ES-I3 (cell line): ENCODE data around the gene HEATR9.

Experiments
- H3K36me3 ChIP-seq: 2 replicates; pipeline ENCODE4 v1.6.1; 2013; ENCODE audit warnings: mild to moderate bottlenecking, low read length, control low read depth, moderate library complexity; ENCODE audit not compliant: insufficient read depth
- H3K4me1 ChIP-seq: 2 replicates; pipeline ENCODE4 v1.6.1; 2013; ENCODE audit warnings: mild to moderate bottlenecking, control low read depth, low read length; ENCODE audit not compliant: insufficient read depth
- H3K9ac ChIP-seq: 2 replicates; pipeline ENCODE4 v1.6.1; 2013; ENCODE audit warnings: low read depth, mild to moderate bottlenecking, low read length, moderate library complexity
- H3K9me3 ChIP-seq: 2 replicates; pipeline ENCODE4 v1.6.1; 2013; ENCODE audit warnings: mild to moderate bottlenecking, low read length, moderate library complexity; ENCODE audit not compliant: control insufficient read depth, insufficient read depth

HEATR9 gene, protein sequence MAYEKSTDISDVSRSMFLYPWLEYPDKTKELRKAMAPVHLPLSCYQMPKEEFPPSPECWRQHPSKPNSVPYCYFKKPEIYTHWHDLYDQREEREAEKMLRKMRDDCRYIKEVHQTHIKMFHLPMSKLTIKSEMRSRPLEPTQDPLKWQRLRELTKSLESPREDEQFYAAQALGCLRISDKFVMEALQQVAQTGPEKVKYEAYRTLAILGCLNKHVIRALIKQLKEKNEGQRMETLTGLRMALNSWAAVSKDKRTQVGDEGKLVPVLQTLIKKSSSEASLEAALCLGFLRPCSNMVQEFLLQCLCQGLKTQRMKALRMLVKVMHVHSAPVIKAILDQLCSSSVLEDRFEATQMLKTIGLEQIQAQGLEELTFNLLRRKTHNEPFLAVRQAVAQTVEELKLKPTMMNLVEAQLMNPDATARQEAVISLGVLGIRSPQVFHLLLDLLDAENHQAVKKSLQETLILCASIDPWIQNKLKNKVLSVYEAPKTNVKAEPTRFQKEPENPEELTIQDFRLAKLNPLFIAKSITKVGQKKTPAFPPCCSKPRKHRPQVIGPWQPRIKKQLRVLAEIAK

DNA sequence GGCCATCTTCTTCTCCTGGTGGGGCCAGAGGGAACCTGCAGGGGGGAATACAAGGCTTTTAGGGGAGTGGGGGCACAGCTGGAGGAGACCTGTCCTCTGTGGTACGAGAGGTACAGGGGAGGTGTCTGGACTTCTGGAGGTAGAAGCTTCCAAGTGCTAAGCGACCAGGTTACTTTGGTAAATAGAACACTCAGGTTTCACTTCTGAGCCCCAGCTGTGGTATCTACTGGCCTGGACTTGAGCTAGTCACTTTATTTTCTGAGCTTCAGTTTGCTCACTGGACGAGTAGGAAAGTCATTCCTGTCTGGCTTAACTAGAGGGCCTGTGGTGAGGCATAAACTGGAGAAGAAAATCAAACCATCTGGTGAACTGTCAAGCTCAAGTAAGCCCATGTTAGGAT, at the start of gene HEATR9:
Gene HEATR9 (minus strand): TSS at position 155 of the 400 bp plus-strand sequence. CDS start 149 bp downstream, at position 6.
- no peak within 1 kb of the TSS for H3K9ac ChIP-seq
- no peaks in the 10 kb centered on the region for H3K36me3 ChIP-seq
- H3K9me3 ChIP-seq = no peaks in the 10 kb centered on the region
- peaks cover 3% of the 10 kb centered on the region; the same call in 1 of the 2 replicates for H3K4me1 ChIP-seq

DNA sequence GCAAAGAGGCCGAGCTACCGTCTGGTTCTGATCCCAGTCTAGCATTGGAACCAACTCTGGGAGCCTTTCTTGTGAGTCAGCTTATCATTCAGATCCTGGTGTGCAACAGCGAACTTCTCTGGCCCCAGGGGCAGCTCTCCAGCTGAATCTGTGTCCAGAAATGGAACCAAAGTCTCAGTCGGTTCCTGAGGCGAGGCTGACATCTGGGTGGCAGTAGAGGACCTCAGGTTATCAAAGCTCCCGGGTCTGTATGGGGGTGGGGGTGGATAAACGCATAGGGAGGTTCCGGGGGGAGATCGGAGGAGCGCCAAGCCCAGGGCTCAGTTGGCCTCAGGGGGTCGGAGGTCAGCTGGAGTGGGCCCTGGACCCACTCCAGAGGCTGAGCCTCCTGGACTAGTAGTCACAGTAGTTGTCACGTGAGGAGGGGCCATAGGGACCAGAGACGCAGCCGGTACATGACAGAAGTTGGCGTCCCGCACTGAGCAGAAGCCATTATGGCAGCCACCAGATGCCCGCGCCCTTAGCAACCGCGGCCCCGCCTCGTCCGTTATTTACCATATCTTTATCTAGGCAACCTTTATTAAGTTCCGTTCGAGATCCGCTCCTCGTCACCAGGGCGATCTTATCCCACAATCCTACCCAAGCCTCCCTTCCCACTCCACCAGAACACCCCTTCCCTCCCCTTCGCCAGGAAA, 49.0 kb upstream of the HEATR9 start:
- Histone ChIP-seq H3K36me3 (no peaks in the 10 kb centered on the region), H3K9me3 (no peaks in the 10 kb centered on the region; the same call in 1 of the 2 replicates), H3K9ac (no peak overlapping the region)

DNA sequence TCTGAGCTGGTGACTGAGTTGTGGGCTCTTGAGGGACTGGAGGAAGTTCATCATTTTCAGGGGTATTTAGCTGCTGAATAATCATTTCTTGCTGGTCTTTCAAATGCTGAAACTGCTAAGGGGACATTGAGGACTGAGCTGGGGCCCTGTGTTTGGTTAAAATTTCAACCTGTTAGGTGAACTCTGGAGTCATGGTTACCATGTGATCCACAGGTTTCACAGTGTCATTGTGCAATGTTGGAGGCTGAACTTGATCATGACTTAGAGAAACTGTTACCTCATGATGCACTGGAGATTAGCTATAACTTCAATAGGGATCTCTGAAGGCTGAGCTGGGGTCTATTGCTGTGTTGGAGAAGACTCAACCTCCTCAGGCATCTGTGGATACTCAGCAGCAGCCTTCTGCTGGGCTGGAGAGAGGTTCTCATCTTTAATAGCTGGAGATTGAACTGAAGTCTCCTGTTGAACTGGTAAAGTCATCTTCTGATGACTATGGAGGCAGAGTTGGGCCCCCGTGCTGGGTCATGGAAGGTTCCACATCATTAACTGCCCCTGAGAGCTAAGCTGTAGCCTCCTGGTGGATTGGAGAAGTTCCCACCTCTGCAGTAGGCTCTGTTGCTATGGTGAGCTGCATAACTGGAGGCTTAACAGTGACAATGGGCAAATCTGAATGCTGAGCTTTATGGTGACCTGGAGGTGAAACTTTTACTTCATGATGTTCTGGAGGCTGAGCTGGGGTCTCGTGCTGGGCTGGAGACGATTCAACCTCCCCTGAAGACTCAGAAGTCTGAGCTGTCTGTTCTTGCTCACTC, 46.7 kb upstream of the HEATR9 start:
- H3K9me3 ChIP-seq = no peaks in the 10 kb centered on the region; the same call in 1 of the 2 replicates
- H3K9ac ChIP-seq = no peak overlapping the region
- no peaks in the 10 kb centered on the region for H3K4me1 ChIP-seq
- no peaks in the 10 kb centered on the region for H3K36me3 ChIP-seq

More for the DNA sequence above, 49.0 kb upstream of the HEATR9 start:
- H3K4me1 ChIP-seq = no peaks in the 10 kb centered on the region

DNA sequence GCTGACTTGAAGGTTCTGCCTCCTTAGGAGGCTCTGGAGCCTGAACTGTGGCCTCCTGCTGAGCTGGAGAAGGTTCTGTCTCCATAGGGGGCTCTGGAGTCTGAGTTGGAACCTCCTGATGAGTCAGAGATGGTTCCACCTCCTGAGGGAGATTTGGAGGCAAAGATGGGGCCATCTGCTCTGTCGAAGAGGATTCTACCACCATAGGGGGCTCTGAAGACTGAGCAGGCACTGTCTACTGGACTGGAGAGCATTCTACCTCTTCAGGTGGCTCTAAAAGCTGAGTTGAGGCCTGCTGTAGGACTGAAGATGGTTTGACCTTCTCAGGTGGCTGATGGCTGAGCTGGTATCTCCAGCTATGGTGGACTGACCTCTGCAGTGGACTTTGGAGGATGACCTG, 45.7 kb upstream of the HEATR9 start:
- Histone ChIP-seq H3K9ac (no peak overlapping the region), H3K9me3 (peaks cover 2% of the 10 kb centered on the region), H3K36me3 (no peaks in the 10 kb centered on the region), H3K4me1 (no peaks in the 10 kb centered on the region)

DNA sequence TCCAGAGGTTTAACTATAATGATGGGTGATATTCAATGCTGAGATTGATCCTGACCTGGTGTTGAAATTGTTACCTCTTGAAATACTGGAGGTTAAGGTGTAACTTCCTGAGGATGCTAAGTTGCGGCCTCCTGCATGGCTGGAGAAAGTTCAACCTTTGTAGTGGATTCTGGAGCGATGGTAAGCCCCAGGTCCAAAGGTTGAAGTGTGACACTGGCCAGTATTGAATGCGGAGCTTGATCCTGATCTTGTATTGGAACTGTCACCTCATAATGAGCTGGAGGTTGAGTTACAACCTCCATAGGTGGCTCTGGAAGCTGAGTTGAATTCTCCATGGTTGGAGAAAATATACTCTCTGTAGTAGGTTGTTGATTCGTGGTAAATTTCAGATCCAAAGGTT, 44.9 kb upstream of the HEATR9 start:
- no peaks in the 10 kb centered on the region for H3K36me3 ChIP-seq
- no peak overlapping the region for H3K9ac ChIP-seq
- H3K9me3 ChIP-seq = peaks cover 2% of the 10 kb centered on the region
- H3K4me1 ChIP-seq = no peaks in the 10 kb centered on the region

DNA sequence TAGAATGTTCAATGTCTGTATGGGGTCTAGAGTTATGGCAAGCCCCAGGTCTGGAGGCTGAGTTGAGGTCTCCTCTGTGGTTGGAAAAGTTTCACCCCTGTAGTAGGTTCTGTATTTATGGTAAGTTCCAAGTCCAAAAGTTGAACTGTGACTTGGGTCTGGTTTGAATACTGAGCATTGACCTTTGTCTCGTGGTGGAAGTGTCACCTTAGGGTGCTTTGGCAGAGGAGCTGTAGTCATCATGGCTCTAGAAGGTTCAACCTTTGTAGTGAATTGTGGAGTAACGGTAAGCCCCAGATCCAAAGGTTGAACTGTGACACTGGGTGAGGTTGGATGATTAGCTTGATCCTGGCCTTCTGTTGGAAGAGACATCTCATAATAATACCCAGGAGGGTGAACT, 44.3 kb upstream of the HEATR9 start:
- peaks cover 2% of the 10 kb centered on the region for H3K9me3 ChIP-seq
- no peaks in the 10 kb centered on the region for H3K36me3 ChIP-seq
- no peak overlapping the region for H3K9ac ChIP-seq
- H3K4me1 ChIP-seq = no peaks in the 10 kb centered on the region

DNA sequence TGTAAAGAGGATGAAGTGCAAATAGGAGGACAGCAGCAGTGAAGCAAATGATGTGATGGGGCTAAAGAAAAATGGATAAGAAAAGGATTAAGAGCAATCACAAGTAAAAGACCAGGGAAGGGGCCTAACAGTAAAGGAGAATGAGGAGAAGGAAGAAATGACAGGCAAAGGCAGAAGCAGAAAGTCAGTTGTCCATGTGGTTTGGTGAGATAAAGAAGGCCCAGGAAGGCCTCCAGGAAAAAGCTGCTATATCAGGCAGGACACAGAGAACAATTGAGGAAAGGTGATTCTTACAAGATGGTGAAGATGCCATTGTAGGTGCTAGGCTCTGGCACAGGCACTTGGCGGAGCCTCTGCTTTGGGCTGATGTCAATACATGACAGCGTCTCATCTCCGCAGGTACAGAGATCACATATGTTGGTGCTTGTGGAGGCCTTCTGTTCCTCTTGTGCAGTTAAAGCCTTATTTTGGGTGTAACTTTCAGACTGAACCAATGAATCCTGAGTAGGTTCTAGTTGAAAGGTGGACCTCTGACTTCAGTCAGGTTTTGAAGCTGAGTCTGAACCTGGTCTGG, 43.7 kb upstream of the HEATR9 start:
- peaks cover 2% of the 10 kb centered on the region for H3K9me3 ChIP-seq
- H3K4me1 ChIP-seq = no peaks in the 10 kb centered on the region
- no peak overlapping the region for H3K9ac ChIP-seq
- no peaks in the 10 kb centered on the region for H3K36me3 ChIP-seq

DNA sequence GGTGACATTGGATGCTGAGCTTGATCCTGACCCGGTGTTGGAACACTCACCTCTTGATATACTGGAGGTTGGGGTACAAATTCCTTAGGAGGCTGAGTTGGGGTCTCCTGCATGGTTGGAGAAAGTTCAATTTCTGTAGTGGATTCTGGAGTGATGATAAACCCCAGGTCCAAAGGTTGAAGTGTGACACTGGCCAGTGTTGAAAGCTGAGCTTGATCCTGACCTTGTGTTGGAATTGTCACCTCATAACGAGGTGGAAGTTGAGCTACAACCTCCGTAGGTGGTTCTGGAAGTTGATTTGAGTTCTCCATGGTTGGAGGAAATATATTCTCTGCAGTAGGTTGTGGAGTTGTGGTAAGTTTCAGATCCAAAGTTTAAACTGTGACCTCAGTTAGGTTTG, 40.7 kb upstream of the HEATR9 start:
- no peaks in the 10 kb centered on the region for H3K36me3 ChIP-seq
- no peak overlapping the region for H3K9ac ChIP-seq
- no peaks in the 10 kb centered on the region for H3K4me1 ChIP-seq
- H3K9me3 ChIP-seq = peaks cover 2% of the 10 kb centered on the region; the same call in 1 of the 2 replicates

DNA sequence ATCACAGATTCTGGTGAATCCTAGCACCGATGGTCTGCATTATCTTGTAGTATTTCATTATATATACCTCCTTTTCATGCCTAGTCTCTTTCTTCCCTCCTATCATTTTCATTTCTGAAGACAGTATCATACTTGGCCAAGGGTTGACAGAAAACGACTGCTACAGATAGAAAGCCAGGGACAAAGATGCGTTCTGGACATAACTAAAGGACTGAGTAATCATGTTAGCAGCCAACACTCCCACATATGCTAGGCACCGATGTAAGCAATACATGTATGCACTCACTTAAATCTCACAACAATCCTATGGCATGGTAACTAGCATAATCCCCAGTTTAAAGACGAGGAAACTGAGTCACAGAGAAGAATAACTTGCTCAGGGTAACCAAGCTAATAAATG, 39.0 kb upstream of the HEATR9 start:
- H3K36me3 ChIP-seq = no peaks in the 10 kb centered on the region
- H3K9ac ChIP-seq = no peak overlapping the region
- H3K9me3 ChIP-seq = peaks cover 2% of the 10 kb centered on the region; the same call in 1 of the 2 replicates
- H3K4me1 ChIP-seq = no peaks in the 10 kb centered on the region

DNA sequence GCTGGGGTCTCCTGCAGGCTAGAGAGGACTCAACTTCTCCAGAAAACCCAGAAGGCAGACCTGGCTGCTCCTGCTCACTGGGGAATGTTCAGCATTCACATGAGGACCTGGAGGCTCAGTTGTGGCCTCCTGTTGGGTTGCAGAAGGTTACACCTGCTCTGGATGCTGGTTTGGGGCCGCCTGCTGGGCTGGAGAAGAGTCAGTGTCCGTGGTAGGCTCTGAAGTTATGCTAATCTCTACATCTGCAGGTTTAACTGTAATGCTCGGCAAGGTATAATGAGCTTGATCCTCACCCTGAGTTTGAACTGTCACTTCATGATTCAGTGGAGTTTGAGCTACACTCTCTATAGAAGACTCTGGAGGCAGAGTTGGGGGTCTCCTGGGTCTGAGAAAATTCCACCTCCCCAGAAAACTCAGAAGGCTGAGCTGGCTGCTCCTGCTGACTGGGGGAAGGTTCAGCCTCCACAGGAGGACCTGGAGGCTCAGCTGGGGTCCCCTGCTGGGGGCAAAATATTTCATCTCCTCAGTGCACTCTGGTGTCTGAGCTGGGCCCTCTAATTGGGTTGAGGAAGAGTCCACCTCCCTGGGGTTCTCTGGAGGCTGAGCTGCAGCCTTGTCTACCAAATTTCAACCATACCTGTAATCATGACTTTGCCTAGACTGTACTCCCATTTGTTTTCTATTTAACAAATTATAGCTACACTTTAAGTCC, 38.4 kb upstream of the HEATR9 start:
- Histone ChIP-seq H3K9me3 (peaks cover 2% of the 10 kb centered on the region; the same call in 1 of the 2 replicates), H3K4me1 (no peaks in the 10 kb centered on the region), H3K9ac (no peak overlapping the region), H3K36me3 (no peaks in the 10 kb centered on the region)

DNA sequence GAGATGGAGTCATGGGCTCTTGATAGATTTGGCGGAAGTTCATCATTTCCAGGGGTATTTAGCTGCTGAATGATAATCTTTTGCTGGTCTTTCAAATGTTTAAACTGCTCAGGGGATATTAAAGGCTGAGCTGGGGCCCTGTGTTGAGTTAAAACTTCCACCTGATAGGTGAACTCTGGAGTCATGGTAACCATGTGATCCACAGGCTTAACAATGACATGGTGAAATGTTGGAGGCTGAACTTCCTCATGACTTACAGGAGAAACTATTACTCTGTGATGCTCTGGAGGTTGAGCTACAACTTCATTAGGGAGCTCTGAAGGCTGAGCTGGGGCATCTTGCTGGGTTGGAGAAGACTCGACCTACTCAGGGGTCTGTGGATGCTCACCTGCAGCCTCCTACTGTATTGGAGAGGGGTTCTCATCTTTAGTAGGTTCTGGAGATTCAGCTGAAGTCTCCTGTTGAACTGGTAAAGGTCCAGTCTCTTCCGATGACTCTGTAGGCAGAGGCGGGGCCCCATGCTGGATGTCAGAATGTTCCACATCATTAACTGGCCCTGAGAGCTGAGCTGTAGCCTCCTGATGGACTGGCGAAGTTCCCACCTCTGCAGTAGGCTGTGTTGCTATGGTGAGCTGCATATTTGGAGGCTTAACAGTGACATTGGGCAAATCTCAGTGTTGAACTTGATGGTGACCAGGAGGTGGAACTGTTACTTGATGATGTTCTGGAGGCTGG, 37.7 kb upstream of the HEATR9 start:
- Histone ChIP-seq H3K36me3 (no peaks in the 10 kb centered on the region), H3K4me1 (no peaks in the 10 kb centered on the region), H3K9ac (no peak overlapping the region), H3K9me3 (peaks cover 2% of the 10 kb centered on the region; the same call in 1 of the 2 replicates)

DNA sequence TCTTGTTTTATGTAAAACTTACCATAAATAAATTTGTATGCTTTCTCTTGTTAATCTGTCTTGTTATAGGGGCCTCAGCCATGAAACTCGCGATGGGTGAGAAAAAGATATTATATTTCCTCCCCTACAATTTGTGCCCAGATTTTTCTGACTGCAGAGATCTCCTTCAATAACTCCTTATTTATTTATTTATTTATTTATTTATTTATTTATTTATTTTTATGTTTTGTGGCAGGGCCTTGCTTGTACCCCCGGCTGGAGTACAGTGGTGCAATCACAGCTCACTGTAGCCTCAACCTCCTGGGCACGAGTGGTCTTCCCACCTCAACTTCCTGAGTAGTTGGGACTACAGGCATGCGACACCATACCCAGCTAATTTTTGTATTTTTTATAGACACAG, 34.8 kb upstream of the HEATR9 start:
- H3K9ac ChIP-seq = no peak overlapping the region
- no peaks in the 10 kb centered on the region for H3K4me1 ChIP-seq
- H3K36me3 ChIP-seq = no peaks in the 10 kb centered on the region
- H3K9me3 ChIP-seq = no peaks in the 10 kb centered on the region

DNA sequence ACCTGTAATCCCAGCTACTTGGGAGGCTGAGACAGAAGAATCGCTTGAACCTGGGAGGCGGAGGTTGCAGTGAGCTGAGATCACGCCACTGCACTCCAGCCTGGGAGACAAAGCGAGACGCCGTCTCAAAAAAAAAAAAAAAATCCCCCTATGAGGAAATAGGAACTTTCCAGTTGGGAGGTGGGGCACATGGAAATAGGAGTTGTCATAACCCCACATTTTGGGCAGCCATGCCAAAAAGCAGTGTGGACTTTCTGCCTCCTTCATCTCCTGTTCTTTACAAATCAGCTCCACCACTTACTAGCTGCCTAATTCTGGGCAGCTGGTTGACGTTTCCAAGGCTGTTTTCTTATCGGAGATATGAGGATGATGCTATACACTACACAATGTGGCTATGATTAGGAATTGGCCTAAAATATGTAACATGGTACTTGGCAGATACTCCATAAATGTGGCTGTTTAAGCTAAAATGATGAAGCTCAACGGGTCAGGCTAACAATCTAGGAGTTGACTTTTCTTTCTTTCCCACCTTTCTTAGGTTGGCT, 33.0 kb upstream of the HEATR9 start:
- Histone ChIP-seq H3K9ac (no peak overlapping the region), H3K4me1 (no peaks in the 10 kb centered on the region), H3K36me3 (no peaks in the 10 kb centered on the region), H3K9me3 (no peaks in the 10 kb centered on the region)
